ENCODE data around the gene ARHGAP10.

- TF ChIP-seq CTCF (conservative IDR thresholded peaks at IDR 0.05; ENCODE audit: low read depth, low read length): no peak
- TF ChIP-seq EZH2 (IDR thresholded peaks at IDR 0.05; ENCODE audit: borderline replicate concordance, low read depth, low read length, poor library complexity, severe bottlenecking): no peak
These were observed 53.2 kb downstream of the ARHGAP10 start for GRCh38 chr4:147785129-147785528.

Data from A673 (cell line).